IMR-90 (cell line): ENCODE data around the gene RABGGTA. TPM values are rescaled to one million over a fixed set of nuclear protein-coding genes. Genes with fewer than 3 reads are reported as not detected.

ENCODE experiments used
- ATAC-seq: fragments of 200-7000 bp; cut with Tn5 transposase; 2 replicates; pipeline ENCODE4 v1.9.1; 2020; ENCODE audit warnings: low read depth, mild to moderate bottlenecking, moderate library complexity
- BruUV-seq: library from RNA; stranded (reverse); fragments of 400-500 nt; replicated peaks from 2 replicates; lab custom pipeline; 2021; lab: Mats Ljungman, UMichigan
- CTCF ChIA-PET: fragments of 300-600 bp; formaldehyde crosslinking; extraction: SDS; loops from one replicate; lab custom pipeline; 2021; ENCODE audit warnings: antibody characterized with exemption; lab: Yijun Ruan, JAX
- POLR2A ChIA-PET: fragments of 300-600 bp; sonication (Branson Sonifier 250); formaldehyde crosslinking; loops from one replicate; lab custom pipeline; 2022; ENCODE audit warnings: antibody characterized with exemption; ENCODE audit not compliant: unreplicated experiment; lab: Charles Lee
- DNase-seq: peaks from one replicate; pipeline ENCODE4 v3.0.0; 2013
- H2AFZ ChIP-seq: replicated peaks from 2 replicates; pipeline ENCODE3; 2013; ENCODE audit warnings: low read length, mild to moderate bottlenecking; ENCODE audit not compliant: poor library complexity
- H2AK5ac ChIP-seq: 2 replicates; pipeline ENCODE4 v1.6.1; 2013; ENCODE audit warnings: low read depth, low read length, inconsistent platforms
- H2AK9ac ChIP-seq: replicated peaks from 2 replicates; pipeline ENCODE3; 2013; ENCODE audit warnings: mild to moderate bottlenecking, low read depth, low read length, moderate library complexity; ENCODE audit not compliant: poor library complexity
- H2BK120ac ChIP-seq: 2 replicates; pipeline ENCODE4 v1.6.1; 2013; ENCODE audit warnings: low read depth, low read length, inconsistent platforms
- H2BK15ac ChIP-seq: 3 replicates; pipeline ENCODE4 v1.6.1; 2013; ENCODE audit warnings: low read depth, low read length, inconsistent platforms
- H2BK20ac ChIP-seq: 2 replicates; pipeline ENCODE4 v1.6.1; 2013; ENCODE audit warnings: low read depth, mild to moderate bottlenecking, inconsistent platforms, low read length, moderate library complexity
- H2BK5ac ChIP-seq: 2 replicates; pipeline ENCODE4 v1.6.1; 2013; ENCODE audit warnings: mild to moderate bottlenecking, low read depth, low read length, inconsistent platforms; ENCODE audit not compliant: poor library complexity, severe bottlenecking
- H3K14ac ChIP-seq: replicated peaks from 2 replicates; pipeline ENCODE4 v1.6.1; 2013; ENCODE audit warnings: low read depth, low read length, inconsistent platforms
- H3K18ac ChIP-seq: 2 replicates; pipeline ENCODE4 v1.6.1; 2013; ENCODE audit warnings: low read depth, low read length, control low read depth
- H3K23ac ChIP-seq: 2 replicates; pipeline ENCODE4 v1.6.1; 2013; ENCODE audit warnings: low read depth, low read length, inconsistent platforms
- H3K27ac ChIP-seq: 2 replicates; pipeline ENCODE4 v1.5.1; 2013; ENCODE audit warnings: mild to moderate bottlenecking, control low read depth, low read length; ENCODE audit not compliant: insufficient read depth
- H3K27me3 ChIP-seq: 2 replicates; pipeline ENCODE4 v1.6.1; 2013; ENCODE audit warnings: low read length; ENCODE audit not compliant: control insufficient read depth, insufficient read depth
- H3K36me3 ChIP-seq: 2 replicates; pipeline ENCODE4 v1.6.1; 2013; ENCODE audit warnings: low read length, mixed read lengths; ENCODE audit not compliant: control insufficient read depth, insufficient read depth
- H3K4ac ChIP-seq: 2 replicates; pipeline ENCODE4 v1.6.1; 2013; ENCODE audit warnings: low read depth, low read length, inconsistent platforms
- H3K4me1 ChIP-seq: 2 replicates; pipeline ENCODE4 v1.6.1; 2013; ENCODE audit warnings: low read length, mixed read lengths; ENCODE audit not compliant: control insufficient read depth, insufficient read depth
- H3K4me2 ChIP-seq: 2 replicates; pipeline ENCODE4 v1.6.1; 2013; ENCODE audit warnings: low read depth, mild to moderate bottlenecking, control low read depth, low read length, moderate library complexity
- H3K4me3 ChIP-seq: 2 replicates; pipeline ENCODE4 v1.5.1; 2013; ENCODE audit warnings: low read depth, mild to moderate bottlenecking, control low read depth, low read length, moderate library complexity; ENCODE audit not compliant: insufficient read depth
- H3K56ac ChIP-seq: 2 replicates; pipeline ENCODE4 v1.6.1; 2013; ENCODE audit warnings: low read length, inconsistent platforms; ENCODE audit not compliant: insufficient read depth; ENCODE audit errors: extremely low read depth
- H3K79me1 ChIP-seq, 2 experiments: 2 replicates each; pipeline ENCODE4 v1.6.1; 2013; ENCODE audit warnings: low read length in 2 of 2, inconsistent platforms in 1 of 2, low read depth in 1 of 2
- H3K9ac ChIP-seq: 2 replicates; pipeline ENCODE4 v1.6.1; 2013; ENCODE audit warnings: low read depth, low read length, control low read depth
- H3K9me1 ChIP-seq: 2 replicates; pipeline ENCODE4 v1.6.1; 2013; ENCODE audit warnings: low read length, inconsistent platforms; ENCODE audit not compliant: insufficient read depth
- H3K9me3 ChIP-seq: 2 replicates; pipeline ENCODE4 v1.6.1; 2013; ENCODE audit warnings: low read length; ENCODE audit not compliant: control insufficient read depth, insufficient read depth
- H4K20me1 ChIP-seq: 2 replicates; pipeline ENCODE4 v1.6.1; 2013; ENCODE audit warnings: low read length, inconsistent platforms; ENCODE audit not compliant: insufficient read depth
- H4K5ac ChIP-seq: 2 replicates; pipeline ENCODE4 v1.6.1; 2013; ENCODE audit warnings: mild to moderate bottlenecking, low read depth, low read length, control low read depth
- H4K8ac ChIP-seq, 2 experiments: 2 replicates each; pipeline ENCODE4 v1.6.1; 2013; ENCODE audit warnings: low read depth in 2 of 2, low read length in 2 of 2, control low read depth in 1 of 2, inconsistent platforms in 1 of 2
- H4K91ac ChIP-seq: 2 replicates; pipeline ENCODE4 v1.6.1; 2013; ENCODE audit warnings: low read depth, low read length, inconsistent platforms; ENCODE audit not compliant: insufficient read depth
- BHLHE40 ChIP-seq: fragments of 150-350 bp; IDR thresholded peaks from 2 replicates; pipeline ENCODE4 v1.6.1; 2016; ENCODE audit warnings: mild to moderate bottlenecking, low read depth, low read length
- CHD1 ChIP-seq: IDR thresholded peaks from 2 replicates; pipeline ENCODE4 v1.6.1; 2012; ENCODE audit warnings: low read depth, low read length, improper control_type of control experiment
- FOS ChIP-seq: fragments of 150-350 bp; IDR thresholded peaks from 2 replicates; pipeline ENCODE4 v1.6.1; 2016; ENCODE audit warnings: low read depth, low read length
- MAFK ChIP-seq: IDR thresholded peaks from 2 replicates; pipeline ENCODE4 v1.6.1; 2012; ENCODE audit warnings: low read depth, low read length, improper control_type of control experiment
- MAZ ChIP-seq: IDR thresholded peaks from 2 replicates; pipeline ENCODE4 v1.6.1; 2012; ENCODE audit warnings: low read depth, mild to moderate bottlenecking, low read length, improper control_type of control experiment, moderate library complexity, borderline replicate concordance
- MXI1 ChIP-seq: IDR thresholded peaks from 2 replicates; pipeline ENCODE4 v1.6.1; 2012; ENCODE audit warnings: low read depth, mild to moderate bottlenecking, low read length, moderate library complexity, borderline replicate concordance
- NFE2L2 ChIP-seq: fragments of 150-350 bp; IDR thresholded peaks from 2 replicates; pipeline ENCODE4 v1.6.1; 2016; ENCODE audit warnings: low read depth, mild to moderate bottlenecking, low read length
- POLR2A ChIP-seq: IDR thresholded peaks from 2 replicates; pipeline ENCODE4 v1.6.1; 2012; ENCODE audit warnings: mild to moderate bottlenecking, low read depth, low read length
- RAD21 ChIP-seq: IDR thresholded peaks from 2 replicates; pipeline ENCODE4 v1.6.1; 2012; ENCODE audit warnings: low read length, improper control_type of control experiment
- RFX5 ChIP-seq: IDR thresholded peaks from 2 replicates; pipeline ENCODE4 v1.8.0; 2012; ENCODE audit warnings: low read depth, mild to moderate bottlenecking, low read length, moderate library complexity
- SMC3 ChIP-seq: fragments of 150-350 bp; IDR thresholded peaks from 2 replicates; pipeline ENCODE4 v1.6.1; 2016; ENCODE audit warnings: low read depth, mild to moderate bottlenecking, antibody characterized with exemption, low read length, moderate library complexity
- USF2 ChIP-seq: fragments of 150-350 bp; IDR thresholded peaks from 2 replicates; pipeline ENCODE4 v1.6.1; 2017; ENCODE audit warnings: mild to moderate bottlenecking, antibody characterized with exemption, low read length, low read depth
- WGBS, 2 experiments: methylation state at CpG; one replicate each; pipeline versions ENCODE4 v1.1.5 to v1.1.7; 2013; ENCODE audit warnings: missing lambda C conversion rate in 2 of 2; ENCODE audit not compliant: insufficient read length in 1 of 2; ENCODE audit errors: extremely low coverage in 2 of 2; 5-methylcytosine and 5-hydroxymethylcytosine counted together
- dilution Hi-C: fragments of 300-500 bp; cut with HindIII; formaldehyde crosslinking; loops from one replicate; pipeline ENCODE4 v1.14.3; 2018; ENCODE audit warnings: low sequenced_read_pairs; ENCODE audit not compliant: unreplicated experiment
- in situ Hi-C: fragments of 300-500 bp; cut with MboI; formaldehyde crosslinking; loops from 3 replicates; pipeline ENCODE4 v1.14.3; 2019; ENCODE audit warnings: low sequenced_read_pairs, inconsistent platforms, mixed read lengths
- intact Hi-C: fragments of 100-400 bp; cut with micrococcal nuclease; formaldehyde crosslinking; loops from 2 replicates; pipeline ENCODE4 v1.10.0; 2022
- polyA plus RNA-seq, 3 experiments: library from polyadenylated mRNA; depleted of rRNA; stranded (reverse); fragments of >200 nt; gene quantifications; 2 replicates each; pipeline ENCODE4 v1.2.3, GENCODE V29; 2012; ENCODE audit warnings: low replicate concordance in 1 of 3
- total RNA-seq: library from RNA; depleted of rRNA; stranded (reverse); fragments of >200 nt; gene quantifications from 2 replicates; pipeline ENCODE4 v1.2.3, GENCODE V29; 2012

Gene RABGGTA
- total and polyA plus RNA-seq, 2 of the 4 experiments (the other 2 are of a cell fraction) = 25.6 to 55.6 TPM

- TF ChIP-seq RFX5 = no peak
Observed at GRCh38 chr14:24232121-24232644, 39.2 kb downstream of the RABGGTA start, which contains the start of gene NEDD8 (continued).

- peak overlapping the region; percentile 98 for H3K4me2 ChIP-seq
- H3K9me1 ChIP-seq = peaks cover 8% of the 10 kb centered on the region
- no peak for DNase-seq
- ChIA-PET POLR2A (no interaction called here), CTCF (no interaction called here)
- dilution Hi-C loops = no loop called here
- H3K9ac ChIP-seq = peak overlapping the region; percentile 91
- H3K27ac ChIP-seq = peak overlapping the region; percentile 91
- no peak overlapping the region for H2BK15ac ChIP-seq
- peak overlapping the region; percentile 95 to 100 for H4K8ac ChIP-seq
- H2AK9ac ChIP-seq = peak overlapping the region; percentile 99
- 2% methylated on average over 9 of the region's 23 CpGs; no CpG with 5 or more reads in 1 of the 2 experiments for WGBS, 2 experiments
- peaks cover 8% of the 10 kb centered on the region for H3K4me1 ChIP-seq
- in situ Hi-C loops = loop anchor here (10.0 kb wide), 1 partner anchor 203 kb away; no protein-coding TSS in a partner anchor
- H4K5ac ChIP-seq = peak overlapping the region; percentile 65
- no peak overlapping the region for H3K18ac ChIP-seq
- no peaks in the 10 kb centered on the region for H4K20me1 ChIP-seq
- no peaks in the 10 kb centered on the region for H3K9me3 ChIP-seq
- ATAC-seq = no peak
- no TSS peak for BruUV-seq
- peak overlapping the region; percentile 84 for H2BK5ac ChIP-seq
- peak overlapping the region; percentile 98 for H3K23ac ChIP-seq
- H2AFZ ChIP-seq = peak overlapping the region; percentile 100
- peak overlapping the region; percentile 97 for H3K56ac ChIP-seq
- peaks cover 40 to 77% of the 10 kb centered on the region in 2 experiments for H3K79me1 ChIP-seq
- H3K27me3 ChIP-seq = no peaks in the 10 kb centered on the region
- H4K91ac ChIP-seq = peak overlapping the region; percentile 93
- peak overlapping the region; percentile 97 for H2AK5ac ChIP-seq
- peak overlapping the region; percentile 99 for H3K14ac ChIP-seq
- H3K4ac ChIP-seq = peak overlapping the region; percentile 98
- H3K4me3 ChIP-seq = peak overlapping the region; percentile 56
- H2BK120ac ChIP-seq = peak overlapping the region; percentile 51
- TF ChIP-seq CHD1 = no peak
- no peak for TF ChIP-seq USF2
- TF ChIP-seq POLR2A = no peak
- no peak for TF ChIP-seq BHLHE40
- no peak for TF ChIP-seq MAZ
- TF ChIP-seq SMC3 = no peak
- TF ChIP-seq MAFK = no peak
- TF ChIP-seq MXI1 = no peak
- TF ChIP-seq NFE2L2 = no peak
- TF ChIP-seq FOS = no peak
- no peak for TF ChIP-seq RAD21
- peaks cover 9% of the 10 kb centered on the region for H3K36me3 ChIP-seq
- intact Hi-C loops = loop anchor here (1.0 kb wide), 1 partner anchor 15 kb away; the partner anchor contains the start of gene MDP1
- H2BK20ac ChIP-seq = no peak overlapping the region
Observed at GRCh38 chr14:24231263-24232120, 39.9 kb downstream of the RABGGTA start.
